Stimulated activated CD4-positive, alpha-beta T cell treated with anti-CD3 and anti-CD28 coated beads, Interleukin-4, amount 100 ng/mL, for 1 hour (primary cell): ENCODE results near the gene RBMS3.
"Not testable (repeated sequence)": the region's sequence is repeated elsewhere in the genome, so short reads cannot be mapped to it uniquely, and the experiment has no call there.

Experiments
- DNase-seq: peaks from one replicate; pipeline ENCODE4 v3.0.0-alpha.2; 2020

RBMS3 gene

GRCh38 chr3:29313981-29314726 lies 33.3 kb downstream of the RBMS3 start:
- no peak for DNase-seq

GRCh38 chr3:29314727-29315088 lies 33.8 kb downstream of the RBMS3 start:
- DNase-seq: no peak

GRCh38 chr3:29317659-29318173 lies 36.8 kb downstream of the RBMS3 start:
- DNase-seq: no peak

GRCh38 chr3:29318251-29318650 lies 37.4 kb downstream of the RBMS3 start:
- no peak for DNase-seq

- no peak for DNase-seq
These were observed 38.4 kb downstream of the RBMS3 start for GRCh38 chr3:29319262-29319661.

GRCh38 chr3:29319798-29320197 lies 38.9 kb downstream of the RBMS3 start:
- DNase-seq: no peak

GRCh38 chr3:29322586-29322985 lies 41.7 kb downstream of the RBMS3 start:
- DNase-seq: no peak

GRCh38 chr3:29324180-29324651 lies 43.3 kb downstream of the RBMS3 start:
- no peak for DNase-seq

- not testable (repeated sequence) for DNase-seq
These were observed 45.7 kb downstream of the RBMS3 start for GRCh38 chr3:29326540-29326939.

GRCh38 chr3:29329986-29330890 lies 49.4 kb downstream of the RBMS3 start:
- DNase-seq: no peak

GRCh38 chr3:29331035-29331434 lies 50.2 kb downstream of the RBMS3 start:
- no peak for DNase-seq

GRCh38 chr3:29331456-29332194 lies 50.8 kb downstream of the RBMS3 start:
- no peak for DNase-seq

GRCh38 chr3:29332195-29332637 lies 51.3 kb downstream of the RBMS3 start:
- no peak for DNase-seq

GRCh38 chr3:29333576-29333975 lies 52.7 kb downstream of the RBMS3 start:
- no peak for DNase-seq

- no peak for DNase-seq
These were observed 53.8 kb downstream of the RBMS3 start for GRCh38 chr3:29334706-29335105.

GRCh38 chr3:29335438-29335837 lies 54.6 kb downstream of the RBMS3 start:
- no peak for DNase-seq

- no peak for DNase-seq
These were observed 55.1 kb downstream of the RBMS3 start for GRCh38 chr3:29335943-29336342.

GRCh38 chr3:29337565-29337964 lies 56.7 kb downstream of the RBMS3 start:
- no peak for DNase-seq

GRCh38 chr3:29338377-29338776 lies 57.5 kb downstream of the RBMS3 start:
- DNase-seq: no peak

GRCh38 chr3:29339016-29339833 lies 58.4 kb downstream of the RBMS3 start:
- DNase-seq: no peak

- DNase-seq: no peak
These were observed 63.3 kb downstream of the RBMS3 start for GRCh38 chr3:29344154-29344553.

GRCh38 chr3:29344935-29345334 lies 64.1 kb downstream of the RBMS3 start:
- DNase-seq: no peak
